Osteoblast (primary cell): Measurements from ENCODE around the gene SLC16A2. TPM values are rescaled to one million over a fixed set of nuclear protein-coding genes. Genes with fewer than 3 reads are reported as not detected.

Experiments used
- DNase-seq: peaks from one replicate; pipeline ENCODE4 v3.0.0; 2011; ENCODE audit warnings: low spot score, mixed read lengths; ENCODE audit not compliant: insufficient read length; ENCODE audit errors: missing footprints
- H2AFZ ChIP-seq: 2 replicates; pipeline ENCODE4 v1.6.0; 2011; ENCODE audit warnings: mild to moderate bottlenecking, low read length
- H3K27ac ChIP-seq: 2 replicates; pipeline ENCODE4 v1.5.1; 2011; ENCODE audit warnings: mild to moderate bottlenecking, low read depth, low read length, moderate library complexity
- H3K27me3 ChIP-seq: 2 replicates; pipeline ENCODE4 v1.6.0; 2012; ENCODE audit warnings: mild to moderate bottlenecking, control low read depth, inconsistent platforms, low read length, moderate library complexity; ENCODE audit not compliant: insufficient read depth
- H3K36me3 ChIP-seq: 2 replicates; pipeline ENCODE4 v1.5.1; 2011; ENCODE audit warnings: mild to moderate bottlenecking, low read length, control low read depth, moderate library complexity; ENCODE audit not compliant: insufficient read depth
- H3K4me1 ChIP-seq: 2 replicates; pipeline ENCODE4 v1.5.1; 2011; ENCODE audit warnings: mild to moderate bottlenecking, low read length, control low read depth, moderate library complexity; ENCODE audit not compliant: insufficient read depth
- H3K4me2 ChIP-seq: 2 replicates; pipeline ENCODE4 v1.6.0; 2011; ENCODE audit warnings: mild to moderate bottlenecking, low read length; ENCODE audit not compliant: insufficient read depth
- H3K4me3 ChIP-seq: fragments of 200-600 bp; sonication (generic); 3 replicates; pipeline ENCODE4 v1.5.1; 2012; ENCODE audit warnings: mild to moderate bottlenecking, low read length, inconsistent platforms; ENCODE audit not compliant: insufficient read depth
- H3K79me2 ChIP-seq: 2 replicates; pipeline ENCODE4 v1.6.0; 2012; ENCODE audit warnings: mild to moderate bottlenecking, low read length, control low read depth, inconsistent platforms; ENCODE audit not compliant: insufficient read depth
- H3K9me3 ChIP-seq: 2 replicates; pipeline ENCODE4 v1.5.1; 2011; ENCODE audit warnings: low read depth, low read length, control low read depth
- H4K20me1 ChIP-seq: 2 replicates; pipeline ENCODE4 v1.6.0; 2012; ENCODE audit warnings: mild to moderate bottlenecking, low read length, control low read depth; ENCODE audit not compliant: insufficient read depth
- total RNA-seq: library from RNA; depleted of rRNA; stranded (reverse); fragments of >200 nt; gene quantifications from 2 replicates; pipeline ENCODE4 v1.2.3, GENCODE V29; 2012
- TF ChIP-seq, protein P1 (sequence below): IDR thresholded peaks from 2 replicates; pipeline ENCODE4 v1.5.1; 2011; ENCODE audit warnings: mild to moderate bottlenecking, low read depth, low read length, moderate library complexity; ENCODE audit errors: extremely low read depth

SLC16A2 gene
- total RNA-seq, 1 donor = 11.6 TPM

DNA sequence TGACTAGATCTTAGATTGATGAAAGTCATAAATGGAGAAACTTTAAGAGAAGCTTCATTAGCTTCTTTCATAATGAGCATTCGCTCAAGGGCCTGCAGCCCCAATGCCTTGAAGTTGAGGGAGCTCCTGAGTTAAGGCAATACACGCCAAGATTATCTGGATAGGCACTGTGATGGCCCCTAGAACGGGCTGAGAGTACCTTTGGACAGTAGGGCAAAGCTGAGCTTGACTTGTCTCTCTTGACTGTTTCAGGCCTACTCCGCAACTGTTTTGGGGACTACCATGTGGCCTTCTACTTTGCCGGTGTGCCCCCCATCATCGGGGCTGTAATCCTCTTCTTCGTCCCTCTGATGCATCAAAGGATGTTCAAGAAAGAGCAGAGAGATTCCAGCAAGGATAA, 109.8 kb downstream of the SLC16A2 start:
- H3K4me1 ChIP-seq = peaks cover 11% of the 10 kb centered on the region
- no peak overlapping the region for H2AFZ ChIP-seq
- no peaks in the 10 kb centered on the region for H3K79me2 ChIP-seq
- no peak overlapping the region for H3K4me2 ChIP-seq
- no peak overlapping the region for H3K4me3 ChIP-seq
- H3K27me3 ChIP-seq = no peaks in the 10 kb centered on the region
- H4K20me1 ChIP-seq = no peaks in the 10 kb centered on the region
- H3K27ac ChIP-seq = no peak overlapping the region
- peaks cover under 1% of the 10 kb centered on the region for H3K36me3 ChIP-seq
- no peak for DNase-seq
- TF ChIP-seq, protein P1, sequence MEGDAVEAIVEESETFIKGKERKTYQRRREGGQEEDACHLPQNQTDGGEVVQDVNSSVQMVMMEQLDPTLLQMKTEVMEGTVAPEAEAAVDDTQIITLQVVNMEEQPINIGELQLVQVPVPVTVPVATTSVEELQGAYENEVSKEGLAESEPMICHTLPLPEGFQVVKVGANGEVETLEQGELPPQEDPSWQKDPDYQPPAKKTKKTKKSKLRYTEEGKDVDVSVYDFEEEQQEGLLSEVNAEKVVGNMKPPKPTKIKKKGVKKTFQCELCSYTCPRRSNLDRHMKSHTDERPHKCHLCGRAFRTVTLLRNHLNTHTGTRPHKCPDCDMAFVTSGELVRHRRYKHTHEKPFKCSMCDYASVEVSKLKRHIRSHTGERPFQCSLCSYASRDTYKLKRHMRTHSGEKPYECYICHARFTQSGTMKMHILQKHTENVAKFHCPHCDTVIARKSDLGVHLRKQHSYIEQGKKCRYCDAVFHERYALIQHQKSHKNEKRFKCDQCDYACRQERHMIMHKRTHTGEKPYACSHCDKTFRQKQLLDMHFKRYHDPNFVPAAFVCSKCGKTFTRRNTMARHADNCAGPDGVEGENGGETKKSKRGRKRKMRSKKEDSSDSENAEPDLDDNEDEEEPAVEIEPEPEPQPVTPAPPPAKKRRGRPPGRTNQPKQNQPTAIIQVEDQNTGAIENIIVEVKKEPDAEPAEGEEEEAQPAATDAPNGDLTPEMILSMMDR = no peak
- H3K9me3 ChIP-seq = no peaks in the 10 kb centered on the region

DNA sequence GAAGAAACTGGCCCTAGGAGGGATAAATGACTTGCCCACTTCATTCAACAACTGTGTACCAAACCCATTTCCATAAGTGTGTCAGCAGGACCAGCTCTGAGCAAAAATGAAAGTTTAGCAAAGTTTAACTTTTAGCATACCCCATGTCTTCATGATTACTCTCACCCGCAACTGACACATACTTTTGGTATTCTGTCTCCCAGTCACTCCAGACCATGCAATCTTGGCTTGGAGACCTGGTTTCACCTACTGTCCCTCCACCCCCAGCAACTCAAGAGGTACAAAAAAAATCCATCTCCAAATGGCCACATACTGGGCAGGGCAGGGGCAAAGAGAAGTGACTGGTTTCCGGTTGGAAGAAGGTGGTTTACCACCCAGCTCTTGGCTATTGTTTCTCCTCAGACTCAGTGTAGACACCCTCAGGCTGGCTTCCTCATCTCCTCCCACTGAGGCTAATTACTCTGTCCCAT, 113.3 kb downstream of the SLC16A2 start:
- Histone ChIP-seq H3K79me2 (no peaks in the 10 kb centered on the region), H3K4me1 (peaks cover 15% of the 10 kb centered on the region), H4K20me1 (no peaks in the 10 kb centered on the region), H2AFZ (no peak overlapping the region), H3K9me3 (no peaks in the 10 kb centered on the region), H3K4me2 (peak overlapping the region; percentile 80), H3K27me3 (no peaks in the 10 kb centered on the region), H3K36me3 (no peaks in the 10 kb centered on the region), H3K27ac (peak overlapping the region; percentile 29), H3K4me3 (no peak overlapping the region)
- TF ChIP-seq, protein P1 = no peak
- DNase-seq = no peak

DNA sequence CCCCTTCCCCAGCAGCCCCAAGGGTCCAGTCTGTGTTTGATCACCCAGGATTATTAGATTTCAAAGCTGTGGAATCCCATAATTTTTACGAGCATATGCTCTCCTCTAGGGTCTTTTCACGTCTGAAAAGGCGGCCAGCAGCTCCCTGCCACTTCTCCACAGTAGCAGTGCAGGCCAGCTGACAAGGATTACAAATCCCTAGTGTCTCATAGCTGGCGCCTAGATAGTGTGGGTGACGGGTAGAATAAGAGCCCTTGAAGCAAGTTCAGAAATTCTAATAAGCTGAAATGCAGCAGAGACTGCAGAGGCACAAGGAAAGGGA, 113.8 kb downstream of the SLC16A2 start:
- Histone ChIP-seq H3K9me3 (no peaks in the 10 kb centered on the region), H2AFZ (no peak overlapping the region), H4K20me1 (no peaks in the 10 kb centered on the region), H3K27me3 (no peaks in the 10 kb centered on the region), H3K4me2 (peak overlapping the region; percentile 80), H3K4me1 (peaks cover 15% of the 10 kb centered on the region), H3K4me3 (no peak overlapping the region), H3K36me3 (no peaks in the 10 kb centered on the region), H3K79me2 (no peaks in the 10 kb centered on the region), H3K27ac (peak overlapping the region; percentile 66)
- TF ChIP-seq, protein P1 = no peak
- DNase-seq = no peak

DNA sequence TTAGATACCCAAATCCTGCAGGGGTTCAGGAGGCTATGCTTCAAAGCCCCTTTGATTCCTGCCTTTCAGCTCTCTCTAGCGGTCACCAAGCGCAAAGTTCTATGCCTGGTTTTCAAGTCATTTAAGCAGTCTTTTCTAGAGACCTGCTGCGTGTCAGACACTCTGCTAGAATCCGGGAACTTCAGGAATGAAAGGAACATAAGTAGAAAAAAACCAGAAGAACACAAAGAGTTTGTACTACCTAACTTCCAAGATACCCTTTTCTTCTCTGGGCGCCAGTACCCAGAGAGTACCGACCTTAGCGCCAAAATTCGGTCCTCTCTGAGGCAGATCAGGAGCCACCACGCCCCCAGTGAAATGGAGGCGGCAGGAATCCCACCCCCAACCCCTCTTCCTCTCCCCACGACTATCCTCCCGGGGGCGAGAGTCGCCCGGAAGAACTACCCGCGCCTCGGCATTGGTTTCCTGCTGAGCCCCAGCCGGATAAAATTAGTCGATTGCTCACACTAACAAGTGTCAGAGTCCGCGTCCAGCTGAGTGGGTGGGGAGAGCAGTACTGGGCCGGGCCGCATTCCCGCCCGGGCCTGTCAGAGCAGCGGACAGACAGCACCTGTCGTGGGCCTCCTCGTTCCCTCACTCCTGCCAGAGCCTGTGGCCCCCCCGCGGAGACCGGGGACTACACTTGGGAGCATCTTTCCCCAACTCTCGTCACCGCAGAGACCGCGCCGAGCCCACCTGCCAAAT, 114.3 kb downstream of the SLC16A2 start:
- Histone ChIP-seq H2AFZ (peak overlapping the region; percentile 50), H3K4me1 (peaks cover 15% of the 10 kb centered on the region), H4K20me1 (no peaks in the 10 kb centered on the region), H3K36me3 (no peaks in the 10 kb centered on the region), H3K4me2 (peak overlapping the region; percentile 80), H3K27me3 (no peaks in the 10 kb centered on the region), H3K79me2 (no peaks in the 10 kb centered on the region), H3K4me3 (peak overlapping the region; percentile 69), H3K9me3 (no peaks in the 10 kb centered on the region), H3K27ac (peak overlapping the region; percentile 66)
- TF ChIP-seq, protein P1 = peak; percentile 36
- peak; percentile 88 for DNase-seq
